HCT116 (cell line): ENCODE measurements around the gene PHC1.

Experiments used
- CBX3 ChIP-seq: IDR thresholded peaks from 2 replicates; pipeline ENCODE4 v1.6.1; 2012; ENCODE audit warnings: low read depth
- EGR1 ChIP-seq: IDR thresholded peaks from 2 replicates; pipeline ENCODE4 v1.6.1; 2012; ENCODE audit warnings: low read depth
- EZH2phosphoT487 ChIP-seq: fragments of 200-600 bp; IDR thresholded peaks from 2 replicates; pipeline ENCODE4 v1.6.1; 2018; ENCODE audit warnings: antibody characterized with exemption, borderline replicate concordance
- RAD21 ChIP-seq: IDR thresholded peaks from 2 replicates; pipeline ENCODE4 v1.6.1; 2012; ENCODE audit warnings: low read depth, mild to moderate bottlenecking
- ZFX ChIP-seq: fragments of 450-650 bp; IDR thresholded peaks from 2 replicates; pipeline ENCODE4 v1.6.1; 2017
- TF ChIP-seq, protein P1 (sequence below), 3 experiments: fragments of 200-600 bp in 1 of 3; sonication (generic) in 1 of 3; IDR thresholded peaks in 2 of 3; conservative IDR thresholded peaks in 1 of 3; 2 replicates each; pipeline ENCODE4 v1.5.1; 2012 to 2017; ENCODE audit warnings: low read depth in 2 of 3, low read length in 2 of 3, antibody characterized with exemption in 1 of 3, borderline replicate concordance in 1 of 3, control low read depth in 1 of 3, mild to moderate bottlenecking in 1 of 3, mixed read lengths in 1 of 3, mixed run types in 1 of 3, moderate library complexity in 1 of 3; ENCODE audit not compliant: insufficient read depth in 1 of 3

DNA sequence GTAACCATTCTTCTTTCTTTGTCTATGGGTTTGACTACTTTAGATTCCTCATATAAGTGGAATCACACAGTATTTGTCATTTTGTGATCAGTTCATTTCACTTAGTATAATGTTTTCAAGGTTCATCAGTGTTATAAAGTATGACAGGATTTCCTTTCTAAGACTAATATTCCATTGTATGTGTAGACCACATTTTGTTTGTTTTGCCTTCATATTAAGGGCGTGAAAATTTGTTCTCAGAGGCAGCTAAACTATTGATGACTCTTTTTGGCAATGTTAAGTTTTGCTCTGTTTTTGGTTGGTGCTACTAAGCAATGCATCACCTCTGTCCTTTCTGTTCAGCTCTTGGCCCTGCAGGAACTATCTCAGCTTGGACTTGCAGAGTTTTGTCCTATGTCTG is 73.4 kb downstream of the PHC1 start:
- TF ChIP-seq, protein P1, sequence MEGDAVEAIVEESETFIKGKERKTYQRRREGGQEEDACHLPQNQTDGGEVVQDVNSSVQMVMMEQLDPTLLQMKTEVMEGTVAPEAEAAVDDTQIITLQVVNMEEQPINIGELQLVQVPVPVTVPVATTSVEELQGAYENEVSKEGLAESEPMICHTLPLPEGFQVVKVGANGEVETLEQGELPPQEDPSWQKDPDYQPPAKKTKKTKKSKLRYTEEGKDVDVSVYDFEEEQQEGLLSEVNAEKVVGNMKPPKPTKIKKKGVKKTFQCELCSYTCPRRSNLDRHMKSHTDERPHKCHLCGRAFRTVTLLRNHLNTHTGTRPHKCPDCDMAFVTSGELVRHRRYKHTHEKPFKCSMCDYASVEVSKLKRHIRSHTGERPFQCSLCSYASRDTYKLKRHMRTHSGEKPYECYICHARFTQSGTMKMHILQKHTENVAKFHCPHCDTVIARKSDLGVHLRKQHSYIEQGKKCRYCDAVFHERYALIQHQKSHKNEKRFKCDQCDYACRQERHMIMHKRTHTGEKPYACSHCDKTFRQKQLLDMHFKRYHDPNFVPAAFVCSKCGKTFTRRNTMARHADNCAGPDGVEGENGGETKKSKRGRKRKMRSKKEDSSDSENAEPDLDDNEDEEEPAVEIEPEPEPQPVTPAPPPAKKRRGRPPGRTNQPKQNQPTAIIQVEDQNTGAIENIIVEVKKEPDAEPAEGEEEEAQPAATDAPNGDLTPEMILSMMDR (IDR thresholded peaks at IDR 0.05 in 2 of 3, conservative IDR thresholded peaks at IDR 0.05 in 1 of 3; ENCODE audit: borderline replicate concordance in 1 of 3, insufficient read depth in 1 of 3, low read depth in 2 of 3, low read length in 2 of 3) = no peak
- no peak for TF ChIP-seq RAD21
- TF ChIP-seq CBX3 = no peak
- TF ChIP-seq ZFX = no peak
- no peak for TF ChIP-seq EZH2phosphoT487
- no peak for TF ChIP-seq EGR1
